HepG2 (cell line): ENCODE data around the gene RARA. TPM values are rescaled to one million over a fixed set of nuclear protein-coding genes. Genes with fewer than 3 reads are reported as not detected.

Source experiments
- FOXK2 ChIP-seq: fragments of 450-650 bp; IDR thresholded peaks from 2 replicates; pipeline ENCODE4 v1.6.1; 2016
- KDM5B ChIP-seq: sonication (generic); formaldehyde crosslinking; IDR thresholded peaks from 2 replicates; pipeline ENCODE4 v1.4.0; 2020; ENCODE audit warnings: missing genetic modification reagents, mild to moderate bottlenecking, borderline replicate concordance
- KLF13 ChIP-seq: sonication (generic); formaldehyde crosslinking; IDR thresholded peaks from 2 replicates; pipeline ENCODE4 v1.4.0; 2020; ENCODE audit warnings: mild to moderate bottlenecking, missing genetic modification reagents
- KMT2B ChIP-seq: IDR thresholded peaks from 2 replicates; pipeline ENCODE4 v1.6.1; 2016; ENCODE audit warnings: missing genetic modification reagents, missing compliant biosample characterization
- MEIS2 ChIP-seq: sonication (generic); formaldehyde crosslinking; IDR thresholded peaks from 2 replicates; pipeline ENCODE4 v1.9.0; 2021; ENCODE audit warnings: mild to moderate bottlenecking, missing genetic modification reagents
- MXD4 ChIP-seq: IDR thresholded peaks from 2 replicates; pipeline ENCODE4 v1.6.1; 2016; ENCODE audit warnings: mild to moderate bottlenecking, missing biosample characterization, missing genetic modification reagents
- RARG ChIP-seq: sonication (generic); formaldehyde crosslinking; IDR thresholded peaks from 2 replicates; pipeline ENCODE4 v1.4.0; 2020; ENCODE audit warnings: low read depth, mild to moderate bottlenecking, missing genetic modification reagents
- ZNF136 ChIP-seq: sonication (generic); formaldehyde crosslinking; IDR thresholded peaks from 2 replicates; pipeline ENCODE4 v1.8.1; 2022; ENCODE audit warnings: low read depth, mild to moderate bottlenecking, moderate library complexity, missing genetic modification reagents
- ZNF205 ChIP-seq: IDR thresholded peaks from 2 replicates; pipeline ENCODE4 v1.6.1; 2018; ENCODE audit warnings: missing biosample characterization, missing genetic modification reagents
- ZNF264 ChIP-seq: sonication (generic); formaldehyde crosslinking; IDR thresholded peaks from 2 replicates; pipeline ENCODE4 v1.4.0; 2020; ENCODE audit warnings: missing genetic modification reagents
- ZNF382 ChIP-seq: sonication (generic); formaldehyde crosslinking; IDR thresholded peaks from 2 replicates; pipeline ENCODE4 v1.5.0; 2020; ENCODE audit warnings: missing genetic modification reagents, mild to moderate bottlenecking, borderline replicate concordance
- ZNF441 ChIP-seq: sonication (generic); formaldehyde crosslinking; IDR thresholded peaks from 2 replicates; pipeline ENCODE4 v1.7.0; 2021; ENCODE audit warnings: missing genetic modification reagents, borderline replicate concordance
- ZNF766 ChIP-seq: sonication (generic); formaldehyde crosslinking; IDR thresholded peaks from 2 replicates; pipeline ENCODE4 v1.5.0; 2020; ENCODE audit warnings: missing genetic modification reagents, borderline replicate concordance
- polyA plus RNA-seq, 8 experiments: library from polyadenylated mRNA; depleted of rRNA in 3 of 8; stranded (reverse) in 7 of 8; unstranded in 1 of 8; fragments of >200 nt; fragmentation: Illumina TruSeq in 4 of 8; extraction: Trizol in 4 of 8; gene quantifications; 2 replicates each; pipeline versions ENCODE4 v1.2.1 to v1.2.3, GENCODE V29; 2011 to 2016; ENCODE audit warnings: low read depth in 4 of 8, missing spikeins in 1 of 8, mixed read lengths in 1 of 8; ENCODE audit not compliant: insufficient read depth in 1 of 8
- total RNA-seq, 5 experiments: library from RNA; depleted of rRNA; stranded (reverse); fragments of >200 nt; fragmentation: Illumina TruSeq; extraction: Trizol; gene quantifications; 2 replicates each; pipeline ENCODE4 v1.2.3, GENCODE V29; 2016; ENCODE audit warnings: low read depth in 1 of 5
- TF ChIP-seq, protein P1 (sequence below): IDR thresholded peaks from 2 replicates; pipeline ENCODE4 v1.6.1; 2016
- TF ChIP-seq, protein P2 (sequence below), 2 experiments: IDR thresholded peaks; 2 replicates each; pipeline ENCODE4 v1.6.1; 2011 to 2012; ENCODE audit warnings: low read length in 2 of 2, borderline replicate concordance in 1 of 2, low read depth in 1 of 2, mild to moderate bottlenecking in 1 of 2, moderate library complexity in 1 of 2
- TF ChIP-seq, protein P3 (sequence below): conservative IDR thresholded peaks from 2 replicates; pipeline ENCODE4 v1.6.1; 2018; ENCODE audit warnings: missing genetic modification reagents
- TF ChIP-seq, protein P4 (sequence below): sonication (generic); formaldehyde crosslinking; IDR thresholded peaks from 2 replicates; pipeline ENCODE4 v1.5.0; 2020; ENCODE audit warnings: mild to moderate bottlenecking, missing genetic modification reagents

Gene RARA
- total and polyA plus RNA-seq, 2 of the 13 experiments (the other 11 are each of a cell fraction or from before 2014, with no cell fraction given), result 6.4 to 8.6 TPM

DNA sequence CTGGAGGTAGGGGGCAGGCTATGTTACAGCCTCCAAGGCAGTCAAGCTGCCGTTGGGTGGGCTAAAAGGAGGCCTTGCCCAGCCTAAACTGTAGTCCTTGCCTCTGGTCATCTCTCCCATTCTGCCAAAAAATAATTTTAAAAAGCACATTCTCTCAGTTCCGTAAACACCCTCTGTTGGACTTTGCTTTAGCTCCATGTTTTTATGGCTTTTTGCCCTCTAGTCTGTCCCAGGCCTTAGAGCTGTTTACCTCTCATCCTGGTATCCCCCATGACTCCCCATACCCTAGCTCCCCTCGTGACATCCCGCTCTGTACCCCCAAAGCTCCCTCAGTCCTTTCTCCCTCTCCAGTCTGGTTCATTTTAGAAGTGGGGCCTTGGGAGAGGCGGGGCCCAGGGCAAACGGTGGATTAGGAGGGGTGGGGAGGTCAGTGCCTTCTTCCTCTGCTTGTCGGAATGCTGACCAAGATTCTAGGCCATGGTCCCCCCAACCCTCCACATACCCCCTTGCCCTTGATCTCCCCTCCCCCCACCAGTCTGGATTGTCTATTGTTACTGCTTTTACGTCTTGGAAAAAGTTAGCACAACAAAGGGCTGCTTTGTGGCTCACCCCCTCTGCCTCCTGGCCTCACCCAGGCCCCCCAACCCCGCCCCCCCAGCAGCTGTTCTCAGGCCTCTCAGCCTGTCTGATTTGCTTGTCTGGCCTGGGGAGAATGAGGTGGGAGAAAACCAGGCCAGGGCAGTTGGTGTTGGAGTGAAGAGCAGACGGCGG lies 37.2 kb downstream of the RARA start (continued):
- TF ChIP-seq ZNF441 (no peak), RARG (CRISPR knock-in tag) (no peak), MXD4 (CRISPR knock-in tag) (no peak), MEIS2 (CRISPR knock-in tag) (no peak), ZNF382 (CRISPR knock-in tag) (no peak), ZNF264 (0 out of 2 replicates have a peak, but pooled peaks have one; percentile 7), KMT2B (CRISPR knock-in tag) (no peak), ZNF205 (CRISPR knock-in tag) (no peak), FOXK2 (peak; percentile 52), KDM5B (CRISPR knock-in tag) (0 out of 2 replicates have a peak, but pooled peaks have one; percentile 64), ZNF136 (CRISPR knock-in tag) (no peak), KLF13 (CRISPR knock-in tag) (no peak), ZNF766 (CRISPR knock-in tag) (0 out of 2 replicates have a peak, but pooled peaks have one; percentile 16)
- TF ChIP-seq, protein P1, sequence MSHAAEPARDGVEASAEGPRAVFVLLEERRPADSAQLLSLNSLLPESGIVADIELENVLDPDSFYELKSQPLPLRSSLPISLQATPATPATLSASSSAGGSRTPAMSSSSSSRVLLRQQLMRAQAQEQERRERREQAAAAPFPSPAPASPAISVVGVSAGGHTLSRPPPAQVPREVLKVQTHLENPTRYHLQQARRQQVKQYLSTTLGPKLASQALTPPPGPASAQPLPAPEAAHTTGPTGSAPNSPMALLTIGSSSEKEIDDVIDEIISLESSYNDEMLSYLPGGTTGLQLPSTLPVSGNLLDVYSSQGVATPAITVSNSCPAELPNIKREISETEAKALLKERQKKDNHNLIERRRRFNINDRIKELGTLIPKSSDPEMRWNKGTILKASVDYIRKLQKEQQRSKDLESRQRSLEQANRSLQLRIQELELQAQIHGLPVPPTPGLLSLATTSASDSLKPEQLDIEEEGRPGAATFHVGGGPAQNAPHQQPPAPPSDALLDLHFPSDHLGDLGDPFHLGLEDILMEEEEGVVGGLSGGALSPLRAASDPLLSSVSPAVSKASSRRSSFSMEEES (CRISPR knock-in tag), result peak; percentile 16; the same call in 1 of the 2 replicates
- TF ChIP-seq, protein P2, sequence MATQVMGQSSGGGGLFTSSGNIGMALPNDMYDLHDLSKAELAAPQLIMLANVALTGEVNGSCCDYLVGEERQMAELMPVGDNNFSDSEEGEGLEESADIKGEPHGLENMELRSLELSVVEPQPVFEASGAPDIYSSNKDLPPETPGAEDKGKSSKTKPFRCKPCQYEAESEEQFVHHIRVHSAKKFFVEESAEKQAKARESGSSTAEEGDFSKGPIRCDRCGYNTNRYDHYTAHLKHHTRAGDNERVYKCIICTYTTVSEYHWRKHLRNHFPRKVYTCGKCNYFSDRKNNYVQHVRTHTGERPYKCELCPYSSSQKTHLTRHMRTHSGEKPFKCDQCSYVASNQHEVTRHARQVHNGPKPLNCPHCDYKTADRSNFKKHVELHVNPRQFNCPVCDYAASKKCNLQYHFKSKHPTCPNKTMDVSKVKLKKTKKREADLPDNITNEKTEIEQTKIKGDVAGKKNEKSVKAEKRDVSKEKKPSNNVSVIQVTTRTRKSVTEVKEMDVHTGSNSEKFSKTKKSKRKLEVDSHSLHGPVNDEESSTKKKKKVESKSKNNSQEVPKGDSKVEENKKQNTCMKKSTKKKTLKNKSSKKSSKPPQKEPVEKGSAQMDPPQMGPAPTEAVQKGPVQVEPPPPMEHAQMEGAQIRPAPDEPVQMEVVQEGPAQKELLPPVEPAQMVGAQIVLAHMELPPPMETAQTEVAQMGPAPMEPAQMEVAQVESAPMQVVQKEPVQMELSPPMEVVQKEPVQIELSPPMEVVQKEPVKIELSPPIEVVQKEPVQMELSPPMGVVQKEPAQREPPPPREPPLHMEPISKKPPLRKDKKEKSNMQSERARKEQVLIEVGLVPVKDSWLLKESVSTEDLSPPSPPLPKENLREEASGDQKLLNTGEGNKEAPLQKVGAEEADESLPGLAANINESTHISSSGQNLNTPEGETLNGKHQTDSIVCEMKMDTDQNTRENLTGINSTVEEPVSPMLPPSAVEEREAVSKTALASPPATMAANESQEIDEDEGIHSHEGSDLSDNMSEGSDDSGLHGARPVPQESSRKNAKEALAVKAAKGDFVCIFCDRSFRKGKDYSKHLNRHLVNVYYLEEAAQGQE (IDR thresholded peaks at IDR 0.05; ENCODE audit: borderline replicate concordance in 1 of 2, low read depth in 1 of 2, low read length in 2 of 2), result no peak
- TF ChIP-seq, protein P3, sequence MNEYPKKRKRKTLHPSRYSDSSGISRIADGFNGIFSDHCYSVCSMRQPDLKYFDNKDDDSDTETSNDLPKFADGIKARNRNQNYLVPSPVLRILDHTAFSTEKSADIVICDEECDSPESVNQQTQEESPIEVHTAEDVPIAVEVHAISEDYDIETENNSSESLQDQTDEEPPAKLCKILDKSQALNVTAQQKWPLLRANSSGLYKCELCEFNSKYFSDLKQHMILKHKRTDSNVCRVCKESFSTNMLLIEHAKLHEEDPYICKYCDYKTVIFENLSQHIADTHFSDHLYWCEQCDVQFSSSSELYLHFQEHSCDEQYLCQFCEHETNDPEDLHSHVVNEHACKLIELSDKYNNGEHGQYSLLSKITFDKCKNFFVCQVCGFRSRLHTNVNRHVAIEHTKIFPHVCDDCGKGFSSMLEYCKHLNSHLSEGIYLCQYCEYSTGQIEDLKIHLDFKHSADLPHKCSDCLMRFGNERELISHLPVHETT (CRISPR knock-in tag), result peak; percentile 36; the same call in 1 of the 2 replicates
- TF ChIP-seq, protein P4, sequence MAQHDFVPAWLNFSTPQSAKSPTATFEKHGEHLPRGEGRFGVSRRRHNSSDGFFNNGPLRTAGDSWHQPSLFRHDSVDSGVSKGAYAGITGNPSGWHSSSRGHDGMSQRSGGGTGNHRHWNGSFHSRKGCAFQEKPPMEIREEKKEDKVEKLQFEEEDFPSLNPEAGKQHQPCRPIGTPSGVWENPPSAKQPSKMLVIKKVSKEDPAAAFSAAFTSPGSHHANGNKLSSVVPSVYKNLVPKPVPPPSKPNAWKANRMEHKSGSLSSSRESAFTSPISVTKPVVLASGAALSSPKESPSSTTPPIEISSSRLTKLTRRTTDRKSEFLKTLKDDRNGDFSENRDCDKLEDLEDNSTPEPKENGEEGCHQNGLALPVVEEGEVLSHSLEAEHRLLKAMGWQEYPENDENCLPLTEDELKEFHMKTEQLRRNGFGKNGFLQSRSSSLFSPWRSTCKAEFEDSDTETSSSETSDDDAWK, result no peak
